Stimulated activated naive CD8-positive, alpha-beta T cell treated with anti-CD3 and anti-CD28 coated beads, Interleukin-15, Interleukin-2, amounts not matched to agents 100 ng/mL and 50 ng/mL, for 24 hours (primary cell): ENCODE results near the gene TSGA10IP.

Experiments used
- H3K27ac Mint-ChIP-seq: one replicate; pipeline ENCODE4 v1.8.0; 2021; ENCODE audit warnings: mild to moderate bottlenecking, mixed read lengths
- H3K27me3 Mint-ChIP-seq: one replicate; pipeline ENCODE4 v1.8.0; 2021; ENCODE audit warnings: mixed read lengths
- H3K36me3 Mint-ChIP-seq: one replicate; pipeline ENCODE4 v1.8.0; 2021; ENCODE audit warnings: low read depth, mixed read lengths
- H3K4me1 Mint-ChIP-seq: one replicate; pipeline ENCODE4 v1.8.0; 2021; ENCODE audit warnings: low read depth, mixed read lengths
- H3K4me3 Mint-ChIP-seq: one replicate; pipeline ENCODE4 v1.8.0; 2021; ENCODE audit warnings: mild to moderate bottlenecking, mixed read lengths
- H3K9me3 Mint-ChIP-seq: one replicate; pipeline ENCODE4 v1.8.0; 2021; ENCODE audit warnings: mixed read lengths

Gene TSGA10IP

DNA sequence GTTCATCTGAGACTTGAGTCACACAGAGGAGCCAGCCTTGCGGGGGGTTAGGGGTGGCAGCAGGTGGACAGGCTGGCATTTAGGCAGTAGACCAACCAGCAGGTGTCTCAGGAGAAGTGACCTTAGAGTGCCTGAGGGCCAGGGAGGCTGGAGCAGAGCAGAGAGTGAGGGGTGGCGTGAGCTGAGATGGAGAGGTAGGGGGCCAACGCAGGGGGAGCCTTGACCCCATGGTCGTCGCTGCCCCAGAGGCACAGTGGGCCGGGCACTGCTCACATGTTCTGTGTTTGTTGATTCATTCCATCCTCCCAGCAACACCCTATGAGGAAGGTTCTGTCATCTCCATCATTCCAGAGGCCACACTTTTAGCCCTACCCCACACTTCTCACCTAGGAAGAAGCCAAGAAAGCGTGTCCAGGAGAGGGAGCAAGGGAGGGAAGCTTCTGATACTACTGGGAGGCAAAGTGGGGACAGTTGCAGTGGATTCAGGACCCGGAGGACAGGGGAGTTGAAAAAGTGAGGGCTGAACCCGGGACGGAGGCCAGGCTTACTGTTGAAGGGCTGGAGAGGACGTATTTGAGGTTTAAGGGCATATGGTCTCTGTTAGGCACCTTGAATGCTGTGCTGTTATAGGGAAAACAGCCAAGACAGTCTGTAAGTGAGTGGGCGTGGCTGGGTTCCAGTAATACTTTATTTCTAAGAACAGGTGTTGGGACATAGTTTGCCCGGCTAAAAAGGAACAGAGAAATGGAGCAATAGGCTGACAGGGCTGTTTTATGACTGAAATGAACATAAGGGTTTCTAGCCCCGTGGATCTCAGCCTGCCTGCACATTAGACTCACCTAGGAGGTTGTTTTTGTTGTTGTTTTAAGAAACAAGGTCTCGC lies 23.6 kb downstream of the TSGA10IP start:
- Mint-ChIP-seq H3K4me1 (peaks cover 8% of the 10 kb centered on the region), H3K36me3 (peaks cover 55% of the 10 kb centered on the region), H3K4me3 (no peak overlapping the region), H3K27ac (no peak overlapping the region), H3K9me3 (no peaks in the 10 kb centered on the region), H3K27me3 (no peaks in the 10 kb centered on the region)

DNA sequence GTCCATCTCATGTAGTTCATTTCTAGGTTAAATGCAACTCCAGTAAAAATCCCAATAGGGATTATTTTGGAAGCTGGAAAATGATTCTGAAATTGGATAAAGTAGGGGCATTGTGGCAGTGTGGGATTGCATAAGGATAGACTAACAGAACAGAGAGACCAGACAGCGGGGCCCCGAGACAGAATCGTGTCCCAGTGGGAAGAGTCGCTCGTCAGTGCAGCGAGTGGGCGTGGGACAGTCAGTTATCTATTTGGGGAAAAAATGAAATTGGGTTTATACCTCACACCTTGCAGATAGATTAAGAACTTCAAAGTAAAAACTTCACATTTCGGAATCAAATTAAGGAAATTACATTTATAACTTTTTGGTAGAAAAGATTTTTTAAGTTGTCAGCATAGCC lies 26.8 kb downstream of the TSGA10IP start:
- no peaks in the 10 kb centered on the region for H3K9me3 Mint-ChIP-seq
- H3K4me3 Mint-ChIP-seq = no peak overlapping the region
- no peak overlapping the region for H3K27ac Mint-ChIP-seq
- H3K4me1 Mint-ChIP-seq = peaks cover 3% of the 10 kb centered on the region
- no peaks in the 10 kb centered on the region for H3K27me3 Mint-ChIP-seq
- peaks cover 56% of the 10 kb centered on the region for H3K36me3 Mint-ChIP-seq

DNA sequence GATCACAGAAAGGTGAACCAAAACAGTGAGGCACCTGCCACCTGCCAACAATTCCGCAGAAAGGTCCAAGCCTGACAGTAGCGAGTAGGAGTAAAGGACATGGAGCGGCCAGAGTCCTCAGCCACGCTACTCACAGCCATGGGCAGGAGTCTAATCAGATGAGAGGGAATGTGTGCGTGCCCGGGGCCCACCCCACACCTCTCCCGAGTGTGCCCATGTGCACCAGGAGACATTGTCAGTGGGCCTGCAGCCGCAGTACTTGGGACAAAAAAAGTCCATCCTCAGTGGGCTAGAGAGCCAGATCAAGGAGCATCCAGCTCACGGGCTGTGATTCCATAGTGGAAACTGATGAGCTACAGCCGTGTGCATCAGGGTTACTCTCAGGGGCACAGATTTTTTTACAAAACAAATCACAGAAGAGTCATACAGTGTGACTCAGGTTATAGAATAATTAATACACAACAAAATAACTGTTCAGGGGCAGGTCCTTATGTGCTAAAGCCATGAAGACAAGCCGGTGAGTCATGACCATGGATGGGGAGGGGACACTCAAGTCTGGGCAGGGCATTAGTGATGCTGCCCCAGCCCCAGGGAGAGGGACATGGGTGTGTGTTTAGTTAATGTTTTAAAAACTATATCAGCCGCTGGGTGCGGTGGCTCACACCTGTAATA lies 28.3 kb downstream of the TSGA10IP start:
- Mint-ChIP-seq H3K9me3 (no peaks in the 10 kb centered on the region), H3K27ac (no peak overlapping the region), H3K36me3 (peaks cover 52% of the 10 kb centered on the region), H3K27me3 (no peaks in the 10 kb centered on the region), H3K4me3 (no peak overlapping the region), H3K4me1 (peaks cover 3% of the 10 kb centered on the region)

DNA sequence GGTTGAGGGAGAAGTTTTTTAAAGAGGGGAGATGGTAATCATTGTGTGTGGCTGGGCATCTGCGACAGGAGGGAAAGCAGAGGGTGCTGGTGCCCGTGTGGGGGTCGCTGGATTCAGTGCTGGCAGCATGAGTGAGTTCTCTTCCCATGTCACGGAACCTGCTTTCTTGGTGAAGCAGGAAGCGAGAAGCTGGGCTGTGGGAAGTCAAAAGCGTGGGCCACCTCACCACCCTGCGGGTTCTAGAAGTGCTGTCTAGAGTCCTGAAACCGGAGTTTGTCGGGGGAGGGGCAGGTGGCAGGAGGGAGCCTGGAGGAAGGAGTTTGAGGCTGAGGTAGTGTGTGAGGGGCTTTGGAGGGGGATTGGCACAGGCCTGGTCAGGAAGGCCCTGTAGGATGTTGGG lies 30.5 kb downstream of the TSGA10IP start:
- peaks cover 49% of the 10 kb centered on the region for H3K36me3 Mint-ChIP-seq

DNA sequence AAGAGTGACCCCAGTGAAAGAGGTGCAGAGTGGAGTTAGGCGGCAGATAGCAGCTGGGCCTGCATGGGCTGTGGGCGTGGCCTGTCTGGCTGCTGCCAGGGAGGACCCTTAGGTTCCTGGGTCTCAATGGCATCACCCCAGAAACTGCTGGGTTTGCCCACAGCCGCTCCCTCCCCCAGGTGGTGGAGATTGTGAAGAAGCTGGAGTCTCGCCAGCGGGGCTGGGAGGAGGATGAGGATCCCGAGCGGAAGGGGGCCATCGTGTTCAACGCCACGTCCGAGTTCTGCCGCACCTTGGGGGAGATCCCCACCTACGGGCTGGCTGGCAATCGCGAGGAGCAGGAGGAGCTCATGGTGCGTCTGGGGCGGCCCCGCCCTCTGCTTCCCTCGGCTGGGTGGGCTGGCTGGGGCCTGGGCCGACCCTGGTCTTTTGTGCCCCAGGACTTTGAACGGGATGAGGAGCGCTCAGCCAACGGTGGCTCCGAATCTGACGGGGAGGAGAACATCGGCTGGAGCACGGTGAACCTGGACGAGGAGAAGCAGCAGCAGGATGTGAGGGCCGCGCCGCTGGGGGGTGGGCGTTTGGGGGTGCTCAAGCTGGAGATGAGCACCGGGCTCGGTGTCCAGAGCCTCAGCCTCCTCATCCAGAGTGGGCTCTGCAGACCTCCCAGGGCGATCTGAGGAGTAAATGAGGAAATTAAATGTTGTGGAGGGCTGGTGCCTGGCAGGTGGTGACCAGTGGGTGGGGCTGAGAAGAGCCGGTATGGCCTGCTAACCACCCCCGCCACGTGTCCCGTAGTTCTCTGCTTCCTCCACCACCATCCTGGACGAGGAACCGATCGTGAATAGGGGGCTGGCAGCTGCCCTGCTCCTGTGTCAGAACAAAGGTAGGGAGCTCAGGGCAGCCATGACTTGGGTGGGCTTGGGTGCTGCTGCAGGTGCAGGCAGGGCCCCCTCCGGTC lies 31.2 kb downstream of the TSGA10IP start:
- no peaks in the 10 kb centered on the region for H3K9me3 Mint-ChIP-seq
- H3K36me3 Mint-ChIP-seq = peaks cover 48% of the 10 kb centered on the region
- no peak overlapping the region for H3K4me3 Mint-ChIP-seq
- H3K27me3 Mint-ChIP-seq = no peaks in the 10 kb centered on the region
- no peaks in the 10 kb centered on the region for H3K4me1 Mint-ChIP-seq
- no peak overlapping the region for H3K27ac Mint-ChIP-seq

More for the DNA sequence above, 30.5 kb downstream of the TSGA10IP start:
- Mint-ChIP-seq H3K27ac (no peak overlapping the region), H3K9me3 (no peaks in the 10 kb centered on the region), H3K4me3 (no peak overlapping the region), H3K4me1 (no peaks in the 10 kb centered on the region), H3K27me3 (no peaks in the 10 kb centered on the region)

DNA sequence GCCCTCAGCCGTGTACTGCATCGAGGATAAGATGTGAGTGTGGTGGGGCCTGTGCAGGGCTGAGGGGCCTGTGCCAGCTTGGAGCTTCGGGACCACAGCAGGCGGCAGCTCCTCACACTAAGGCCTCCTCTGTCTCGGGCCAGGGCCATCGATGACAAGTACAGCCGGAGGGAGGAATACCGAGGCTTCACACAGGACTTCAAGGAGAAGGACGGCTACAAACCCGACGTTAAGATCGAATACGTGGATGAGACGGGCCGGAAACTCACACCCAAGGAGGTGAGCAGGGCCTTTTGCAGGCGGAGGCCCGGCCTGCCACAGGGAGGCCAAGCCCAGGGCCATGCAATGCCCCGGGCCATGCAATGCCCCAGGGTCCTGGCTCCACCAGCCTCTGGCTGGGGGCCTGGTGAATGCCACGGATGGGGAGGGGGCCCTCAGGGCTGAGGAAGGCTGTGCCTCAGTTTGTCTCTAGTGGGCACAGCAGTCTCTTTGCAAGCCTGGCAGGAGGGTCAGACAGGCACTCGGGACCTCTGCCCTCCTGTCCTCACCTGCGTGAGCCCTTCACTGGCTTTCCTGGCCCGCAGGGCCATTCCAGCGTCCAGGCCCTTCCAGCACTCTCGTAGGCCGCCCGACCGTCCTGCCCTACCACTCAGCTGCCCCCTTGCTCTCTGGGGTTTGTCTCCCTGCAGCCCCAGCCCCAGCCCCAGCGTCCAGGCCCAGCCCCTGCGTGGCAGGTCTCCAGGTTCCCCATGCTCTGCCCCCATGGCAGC lies 32.5 kb downstream of the TSGA10IP start:
- no peaks in the 10 kb centered on the region for H3K4me1 Mint-ChIP-seq
- H3K4me3 Mint-ChIP-seq = no peak overlapping the region
- H3K9me3 Mint-ChIP-seq = no peaks in the 10 kb centered on the region
- H3K27ac Mint-ChIP-seq = no peak overlapping the region
- H3K27me3 Mint-ChIP-seq = no peaks in the 10 kb centered on the region
- peaks cover 39% of the 10 kb centered on the region for H3K36me3 Mint-ChIP-seq

DNA sequence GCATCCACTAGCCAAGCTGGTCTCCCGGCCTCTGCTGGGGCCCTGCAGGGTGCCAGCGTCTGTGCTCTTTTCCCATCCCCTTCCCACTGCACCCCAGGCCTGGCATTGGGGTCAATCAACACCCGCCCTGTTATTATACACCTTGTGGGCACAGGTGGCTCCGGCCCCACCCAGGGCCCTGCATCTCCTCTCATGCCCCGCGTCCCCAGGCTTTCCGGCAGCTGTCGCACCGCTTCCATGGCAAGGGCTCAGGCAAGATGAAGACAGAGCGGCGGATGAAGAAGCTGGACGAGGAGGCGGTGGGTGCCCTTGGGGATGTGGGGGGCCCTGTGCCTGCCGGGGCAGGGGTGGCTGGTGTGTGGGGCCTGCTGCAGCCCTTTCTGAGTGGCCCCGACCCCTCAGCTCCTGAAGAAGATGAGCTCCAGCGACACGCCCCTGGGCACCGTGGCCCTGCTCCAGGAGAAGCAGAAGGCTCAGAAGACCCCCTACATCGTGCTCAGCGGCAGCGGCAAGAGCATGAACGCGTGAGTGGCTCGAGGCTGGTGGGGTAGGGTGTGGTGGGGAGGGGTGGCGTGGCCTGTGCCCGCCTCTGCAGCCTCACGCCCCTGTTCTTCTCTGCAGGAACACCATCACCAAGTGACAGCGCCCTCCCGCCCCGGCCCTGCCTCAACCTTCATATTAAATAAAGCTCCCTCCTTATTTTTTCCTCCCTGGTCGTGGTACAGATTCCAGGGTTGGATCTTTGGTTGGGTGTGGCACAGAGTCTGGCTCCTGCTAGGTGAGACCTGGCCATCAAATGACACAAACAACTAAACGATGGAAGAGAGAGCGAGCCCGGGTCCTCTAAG lies 33.3 kb downstream of the TSGA10IP start:
- Mint-ChIP-seq H3K27me3 (no peaks in the 10 kb centered on the region), H3K4me3 (no peak overlapping the region), H3K27ac (no peak overlapping the region), H3K36me3 (peaks cover 32% of the 10 kb centered on the region), H3K9me3 (no peaks in the 10 kb centered on the region), H3K4me1 (no peaks in the 10 kb centered on the region)

DNA sequence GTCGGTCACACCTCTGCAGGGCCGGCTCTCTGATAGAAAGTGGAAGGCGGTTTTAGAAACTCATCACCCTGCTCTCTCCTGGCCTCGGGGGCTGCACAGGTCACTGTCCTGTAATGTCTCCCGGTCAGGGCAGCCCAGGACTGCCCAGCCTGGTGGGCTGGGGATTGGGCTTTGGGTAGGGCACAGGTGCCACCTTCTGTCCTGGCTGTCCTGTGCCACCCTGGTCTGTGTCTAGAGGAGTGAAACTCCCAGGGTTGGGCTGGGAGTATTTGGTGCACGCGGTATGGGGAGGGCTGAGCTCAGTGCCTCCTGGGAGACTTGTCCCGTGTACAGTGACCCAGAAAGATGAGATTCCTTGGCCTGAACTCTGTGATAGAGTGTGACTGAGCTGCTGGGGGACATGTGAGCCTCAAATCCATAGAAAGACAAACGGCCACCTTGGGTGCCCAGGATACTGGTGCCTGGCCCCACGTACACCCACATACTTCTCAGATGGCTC lies 34.0 kb downstream of the TSGA10IP start:
- Mint-ChIP-seq H3K4me3 (no peak overlapping the region), H3K4me1 (no peaks in the 10 kb centered on the region), H3K36me3 (peaks cover 30% of the 10 kb centered on the region), H3K27ac (no peak overlapping the region), H3K9me3 (no peaks in the 10 kb centered on the region), H3K27me3 (no peaks in the 10 kb centered on the region)

DNA sequence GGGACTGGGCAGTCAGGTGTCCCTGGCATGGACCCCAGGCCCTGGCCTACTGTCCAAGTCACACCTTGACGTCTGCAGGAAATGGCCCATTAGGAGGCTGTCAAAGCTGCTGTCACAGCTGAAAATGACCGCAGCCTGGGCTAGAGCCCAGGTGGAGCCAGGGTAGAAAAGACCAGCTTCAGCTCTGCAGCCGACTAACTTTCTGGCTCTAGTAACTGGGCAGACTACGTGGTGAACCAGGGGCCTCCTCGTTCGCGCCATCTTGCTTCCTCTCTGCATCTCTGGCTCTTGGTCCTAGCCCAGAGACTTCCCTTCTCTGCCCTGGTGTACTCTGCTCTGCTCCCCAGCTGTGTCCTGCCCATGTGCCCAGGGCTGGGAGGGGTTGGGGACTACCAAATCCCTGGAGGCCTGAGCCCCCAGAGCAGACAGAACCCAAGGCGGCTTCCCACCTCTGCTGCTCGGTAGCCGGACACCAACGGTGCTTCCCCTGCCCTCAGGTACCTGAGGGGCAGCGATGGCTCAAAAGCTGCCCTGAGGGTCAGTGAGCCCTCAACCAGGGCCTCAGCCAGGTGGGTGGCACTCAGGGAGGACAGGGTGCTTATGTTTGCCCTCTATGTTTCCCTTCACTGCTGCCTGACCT lies 35.9 kb downstream of the TSGA10IP start:
- Mint-ChIP-seq H3K27ac (no peak overlapping the region), H3K27me3 (no peaks in the 10 kb centered on the region), H3K4me3 (no peak overlapping the region), H3K9me3 (no peaks in the 10 kb centered on the region), H3K36me3 (peaks cover 23% of the 10 kb centered on the region), H3K4me1 (no peaks in the 10 kb centered on the region)

DNA sequence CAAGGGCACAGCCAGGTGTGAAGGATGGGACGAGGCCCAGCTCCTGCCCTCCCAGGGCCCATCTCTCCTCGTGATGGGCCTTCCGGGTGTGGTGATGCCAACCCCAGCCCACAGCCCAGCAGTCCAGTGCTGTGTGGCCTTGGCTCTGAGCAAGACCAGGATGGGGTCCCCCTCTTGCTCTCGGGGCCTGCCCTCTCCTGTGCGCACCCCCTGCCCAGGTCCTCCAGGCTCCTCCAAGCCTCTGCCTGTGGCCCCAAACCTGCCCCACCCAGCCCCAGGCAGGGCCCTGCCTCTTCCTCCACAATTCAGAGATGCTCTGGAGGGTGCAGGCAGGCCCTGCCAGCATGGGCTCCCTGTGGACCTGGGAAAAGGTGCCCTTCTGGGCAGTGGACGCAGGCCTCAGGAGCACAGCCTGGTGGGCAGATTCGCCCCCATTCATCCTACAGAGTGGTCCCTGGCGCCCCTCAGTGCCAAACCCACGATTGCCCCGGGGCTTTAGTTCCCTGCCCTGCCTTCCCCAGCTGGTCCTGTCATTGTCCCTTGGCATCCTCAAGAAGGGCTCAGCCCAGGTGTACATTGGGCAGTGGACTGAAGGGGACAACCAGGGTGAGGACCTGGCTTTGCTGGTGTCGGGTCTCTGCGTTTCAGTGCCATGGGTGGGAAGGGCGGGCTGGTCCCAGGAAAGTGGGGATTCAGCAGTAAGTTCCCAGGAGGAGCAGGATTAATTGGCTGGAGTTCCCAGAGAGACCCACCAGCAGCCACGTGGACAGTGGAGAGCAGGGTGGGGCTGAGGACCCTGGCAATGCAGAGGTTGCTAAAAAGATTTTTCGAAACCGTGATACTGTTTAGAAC lies 36.9 kb downstream of the TSGA10IP start:
- Mint-ChIP-seq H3K27ac (no peak overlapping the region), H3K4me1 (no peaks in the 10 kb centered on the region), H3K27me3 (no peaks in the 10 kb centered on the region), H3K4me3 (no peak overlapping the region), H3K36me3 (peaks cover 13% of the 10 kb centered on the region), H3K9me3 (no peaks in the 10 kb centered on the region)

DNA sequence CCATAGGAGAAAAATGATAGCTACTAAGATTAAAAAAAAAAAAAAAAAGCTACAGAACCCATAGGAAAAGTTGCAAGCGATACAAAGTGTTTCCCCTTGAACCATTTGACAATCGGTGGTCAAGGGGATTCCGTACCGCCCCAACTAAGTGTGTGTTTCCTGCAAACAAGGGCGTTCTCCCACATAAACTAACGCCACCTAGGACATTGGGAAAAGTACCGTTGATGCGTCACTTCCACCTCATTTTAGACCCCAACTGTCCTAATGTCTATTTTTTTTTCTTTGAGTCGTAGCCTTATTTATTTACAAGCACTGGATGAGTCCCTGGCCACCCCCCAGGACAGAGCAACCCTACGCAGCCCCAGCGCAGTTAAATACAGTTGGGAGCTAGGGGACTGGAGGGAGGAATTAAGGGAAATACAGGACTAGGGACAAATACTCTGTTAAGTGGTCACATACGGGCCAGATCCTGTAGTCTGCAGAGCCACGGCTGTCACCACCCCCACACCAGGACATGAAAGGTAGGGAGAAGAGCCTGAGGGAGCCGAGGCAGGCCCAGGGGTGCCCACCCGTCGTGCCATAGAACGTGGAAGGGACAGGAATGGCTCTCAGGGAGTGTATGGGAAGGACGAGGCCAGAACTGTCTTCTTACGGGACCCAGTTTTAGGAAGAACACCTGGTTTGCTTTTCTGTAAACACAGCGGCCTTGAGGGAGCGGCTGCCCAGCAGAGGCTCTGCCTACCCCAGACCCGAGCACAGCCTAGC lies 37.7 kb downstream of the TSGA10IP start:
- Mint-ChIP-seq H3K9me3 (no peaks in the 10 kb centered on the region), H3K4me3 (no peak overlapping the region), H3K27ac (no peak overlapping the region), H3K4me1 (no peaks in the 10 kb centered on the region), H3K36me3 (peaks cover 12% of the 10 kb centered on the region), H3K27me3 (no peaks in the 10 kb centered on the region)

DNA sequence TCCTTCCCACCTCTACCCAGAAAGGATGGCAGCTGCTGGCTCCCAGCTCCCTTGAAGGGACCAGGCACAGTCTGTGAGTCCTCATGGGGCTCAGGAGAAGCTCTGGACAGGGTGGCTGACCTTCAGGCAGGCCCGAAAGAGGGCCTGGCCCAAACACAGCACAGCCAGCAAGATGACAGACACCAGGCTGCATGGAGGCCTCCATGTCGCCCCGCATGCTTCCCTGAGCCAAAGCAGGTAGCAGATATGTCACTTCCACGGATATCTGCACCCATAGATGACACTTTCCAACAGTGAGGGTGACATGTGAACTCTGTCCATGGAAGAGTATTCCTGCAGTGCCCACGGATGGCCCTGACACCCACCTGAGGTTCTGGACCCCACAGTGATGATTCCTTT lies 38.3 kb downstream of the TSGA10IP start:
- Mint-ChIP-seq H3K9me3 (no peaks in the 10 kb centered on the region), H3K36me3 (peaks cover 12% of the 10 kb centered on the region), H3K27ac (no peak overlapping the region), H3K4me3 (no peak overlapping the region), H3K27me3 (no peaks in the 10 kb centered on the region), H3K4me1 (no peaks in the 10 kb centered on the region)
